Natural killer cell treated with Interleukin-12 subunit alpha and Interleukin-12 subunit beta and Interleukin-15 and Interleukin-18, amount 100 ng/mL, for 72 hours (primary cell): ENCODE data around the gene LCAT. TPM values are rescaled to one million over a fixed set of nuclear protein-coding genes. Genes with fewer than 3 reads are reported as not detected.

Experiments used
- ATAC-seq, 2 donors: fragments of 150-1000 bp; cut with Tn5 transposase in 1 of 2; sonication (Bioruptor Pico), chemical (Tn5 transposase) in 1 of 2; 2 replicates each; pipeline ENCODE4 v1.10.0; 2021
- DNase-seq: peaks from one replicate; pipeline ENCODE4 v3.0.0; 2022; ENCODE audit warnings: low spot score
- H3K27ac Mint-ChIP-seq, 2 donors: 1 replicate in 1 of 2; 2 replicates in 1 of 2; pipeline ENCODE4 v1.8.0; 2022; ENCODE audit warnings: mixed read lengths in 2 of 2, mild to moderate bottlenecking in 1 of 2, moderate library complexity in 1 of 2
- H3K27me3 Mint-ChIP-seq, 2 donors: 1 replicate in 1 of 2; 2 replicates in 1 of 2; pipeline ENCODE4 v1.8.0; 2022; ENCODE audit warnings: mixed read lengths in 2 of 2
- H3K36me3 Mint-ChIP-seq: one replicate; pipeline ENCODE4 v1.8.0; 2022; ENCODE audit warnings: mixed read lengths
- H3K4me1 Mint-ChIP-seq, 2 donors: 1 replicate in 1 of 2; 2 replicates in 1 of 2; pipeline ENCODE4 v1.8.0; 2022; ENCODE audit warnings: low read depth in 2 of 2, mixed read lengths in 2 of 2, mild to moderate bottlenecking in 1 of 2
- H3K4me3 Mint-ChIP-seq: one replicate; pipeline ENCODE4 v1.8.0; 2022; ENCODE audit warnings: mixed read lengths
- H3K9me3 Mint-ChIP-seq: 2 replicates; pipeline ENCODE4 v1.8.0; 2022; ENCODE audit warnings: mixed read lengths
- total RNA-seq, 2 donors: library from RNA; stranded (reverse); gene quantifications; one replicate each; pipeline ENCODE4 v1.2.3, GENCODE V29; 2022

LCAT gene
- total RNA-seq, 2 donors from 2014 or later = 11.4 to 44.7 TPM

DNA sequence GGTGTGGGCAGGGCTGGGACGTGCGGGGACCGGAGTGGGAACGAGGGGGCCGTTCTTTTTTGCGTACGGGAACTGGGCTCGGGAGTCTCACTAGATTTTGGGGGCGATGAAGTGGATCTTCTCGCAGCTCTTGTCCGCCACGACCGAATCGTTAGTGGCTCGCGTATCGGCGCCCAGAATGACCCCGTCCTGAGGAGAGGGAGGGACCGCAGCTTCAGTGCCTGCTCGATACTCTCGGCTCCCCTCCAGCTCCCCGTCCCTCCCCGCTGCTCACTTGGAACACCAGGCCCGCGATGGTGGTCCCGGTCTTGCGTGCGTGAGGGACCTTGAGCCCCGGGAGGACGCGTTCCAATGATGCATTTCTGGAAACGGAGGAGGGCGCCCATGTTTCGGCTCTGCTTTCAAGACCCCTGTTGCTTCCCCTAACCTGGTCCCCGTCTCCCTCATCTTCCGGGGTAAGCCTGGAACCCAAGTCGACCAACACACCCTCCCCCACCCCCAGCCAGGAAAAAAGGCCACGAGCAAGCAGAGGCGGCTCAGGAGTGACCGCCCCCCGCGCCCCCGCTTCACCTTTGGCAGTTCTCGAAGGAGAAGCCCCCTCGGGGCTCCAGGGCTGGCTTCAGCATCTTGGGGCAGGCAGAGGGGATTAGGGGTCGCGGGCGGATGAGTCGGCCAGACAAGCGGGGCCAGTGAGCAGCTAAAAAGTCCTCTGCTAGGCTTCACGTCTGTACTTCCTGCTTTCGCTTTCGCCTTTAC lies 7.6 kb downstream of the LCAT start, which contains the start of gene PSMB10:
PSMB10 (minus strand) TSS at position 727 of the 756 bp plus-strand sequence; CDS start at position 626, 101 bp downstream.
- Mint-ChIP-seq H3K27me3 (no peaks in the 10 kb centered on the region), H3K36me3 (peaks cover 16% of the 10 kb centered on the region), H3K27ac (peak within 1 kb of the TSS; percentile 92 to 96), H3K4me3 (peak within 1 kb of the TSS; percentile 92), H3K9me3 (no peaks in the 10 kb centered on the region), H3K4me1 (peaks cover 30 to 32% of the 10 kb centered on the region in 2 donors)
- no peak for DNase-seq
- peak; percentile 29 to 76 for ATAC-seq

DNA sequence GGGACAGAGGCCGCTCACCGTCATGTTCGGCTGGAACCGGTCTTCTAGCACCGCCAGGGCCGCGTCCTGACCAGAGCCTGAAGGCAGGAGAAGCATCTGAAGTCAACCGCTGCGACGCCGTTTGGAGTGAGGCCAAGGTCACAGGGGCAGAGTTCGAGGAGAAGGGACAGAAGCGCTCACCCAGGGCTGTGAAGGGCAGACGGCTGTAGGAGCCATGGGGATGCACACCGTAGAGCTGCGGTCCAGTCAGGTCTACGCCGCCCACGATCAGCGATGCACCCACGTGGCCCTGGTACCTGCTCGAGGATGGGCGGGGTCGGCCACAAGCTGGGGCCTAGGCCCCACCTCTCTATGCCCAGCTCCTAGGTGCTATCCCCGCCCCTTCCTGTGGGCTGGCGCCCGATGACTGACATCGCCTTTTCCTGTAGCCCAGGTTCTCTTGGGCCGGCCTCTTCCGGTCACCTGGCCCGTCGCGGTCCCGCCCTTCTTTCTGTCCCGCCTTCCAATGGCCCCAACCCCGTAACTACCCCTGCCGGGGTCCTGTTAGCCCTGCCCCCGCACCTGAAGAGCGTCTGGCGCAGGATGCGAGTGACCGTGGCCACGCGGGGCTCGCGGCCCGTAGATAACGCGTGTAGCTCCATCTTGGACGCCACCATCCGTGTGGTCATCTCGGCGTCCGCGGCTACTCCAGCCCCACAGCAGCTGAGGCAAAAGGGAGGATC lies 8.4 kb downstream of the LCAT start:
- Mint-ChIP-seq H3K27me3 (no peaks in the 10 kb centered on the region), H3K4me3 (peak overlapping the region; percentile 92), H3K9me3 (no peaks in the 10 kb centered on the region), H3K27ac (peak overlapping the region; percentile 92 to 96), H3K4me1 (peaks cover 31 to 33% of the 10 kb centered on the region in 2 donors), H3K36me3 (peaks cover 16% of the 10 kb centered on the region)
- ATAC-seq (peak; percentile 96), DNase-seq (peak; percentile 94)

DNA sequence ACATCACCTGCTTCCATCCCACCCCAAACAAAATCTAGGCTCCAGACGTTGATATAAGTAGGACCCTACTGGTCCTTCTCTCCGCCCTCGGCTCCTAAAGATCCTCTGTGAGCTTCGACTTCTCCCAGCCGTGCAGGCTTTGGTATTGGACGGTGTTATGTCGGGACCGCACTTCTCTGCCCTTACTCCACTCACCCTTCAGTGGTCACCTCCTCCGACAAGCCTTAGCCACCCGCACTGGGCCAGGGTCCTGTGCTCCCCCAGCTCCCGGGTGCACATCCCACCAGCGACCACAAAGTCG lies 8.9 kb downstream of the LCAT start:
- peaks cover 16% of the 10 kb centered on the region for H3K36me3 Mint-ChIP-seq
- peak overlapping the region; percentile 92 for H3K4me3 Mint-ChIP-seq
- peak overlapping the region; percentile 92 to 96 for H3K27ac Mint-ChIP-seq
- no peak for ATAC-seq
- H3K27me3 Mint-ChIP-seq = no peaks in the 10 kb centered on the region
- H3K9me3 Mint-ChIP-seq = no peaks in the 10 kb centered on the region
- peaks cover 29 to 30% of the 10 kb centered on the region in 2 donors for H3K4me1 Mint-ChIP-seq
- DNase-seq = no peak

DNA sequence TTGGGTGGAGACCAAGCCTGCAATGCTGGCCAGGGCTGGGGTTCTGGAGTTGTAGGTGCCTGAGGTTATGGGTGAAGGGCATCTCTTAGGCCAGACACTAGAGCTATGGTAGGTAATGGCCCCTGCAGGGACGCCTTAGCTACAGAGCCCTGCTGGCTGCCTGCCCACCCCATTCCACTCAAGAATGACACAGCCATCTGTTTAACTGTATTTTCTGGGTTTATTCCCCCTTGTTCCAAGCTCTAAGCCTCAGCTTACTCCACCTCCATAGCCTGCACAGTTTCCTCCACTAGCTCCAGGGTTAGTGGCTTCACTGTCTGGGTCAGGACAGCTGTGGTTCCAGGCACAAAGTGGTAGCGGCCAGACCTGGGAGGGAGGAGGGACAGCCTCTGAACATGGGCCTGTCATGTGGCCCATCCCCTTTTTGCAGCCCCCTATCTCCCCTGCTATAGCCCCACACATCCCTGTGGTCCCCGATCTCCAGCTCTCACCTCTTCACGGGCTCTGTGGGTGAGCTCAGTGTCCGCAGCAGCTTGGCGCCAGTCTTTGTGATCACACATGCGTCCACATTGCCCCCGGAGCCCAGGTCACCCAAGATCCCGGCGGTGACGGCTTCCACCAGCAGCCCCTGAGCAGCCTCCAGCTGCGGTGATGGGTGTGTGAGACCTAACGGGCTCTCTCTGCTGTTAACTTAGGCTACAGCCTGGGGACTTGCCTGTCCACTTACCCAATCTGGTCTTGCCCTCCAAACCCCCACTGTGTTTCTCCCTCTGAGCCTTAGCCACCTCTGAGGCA lies 9.4 kb downstream of the LCAT start:
- no peak for DNase-seq
- peaks cover 16% of the 10 kb centered on the region for H3K36me3 Mint-ChIP-seq
- no peak for ATAC-seq

DNA sequence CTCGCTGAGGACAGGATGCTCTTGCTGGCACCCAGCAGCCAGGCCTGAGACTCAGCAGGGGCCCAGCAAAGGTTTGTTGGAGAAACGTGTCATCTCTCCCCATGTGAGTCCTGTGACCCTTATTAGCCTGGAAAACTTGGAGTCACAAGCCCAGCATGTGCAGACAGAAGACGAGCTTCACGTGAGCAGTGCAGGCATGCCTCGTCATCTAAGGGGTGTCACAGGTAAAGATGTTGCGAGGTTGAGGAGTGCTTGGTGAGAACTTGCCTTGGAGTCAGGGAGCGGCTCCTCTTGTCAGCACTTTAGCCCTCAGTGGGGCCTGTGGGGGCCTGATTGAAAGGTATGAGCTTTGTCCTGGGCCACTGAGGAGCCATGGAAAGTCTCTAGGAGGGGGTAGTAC lies 10.1 kb downstream of the LCAT start:
- ATAC-seq (no peak), DNase-seq (no peak)
- H3K4me3 Mint-ChIP-seq = peak overlapping the region; percentile 92
- peak overlapping the region; percentile 43 to 92 for H3K27ac Mint-ChIP-seq
- H3K36me3 Mint-ChIP-seq = peaks cover 16% of the 10 kb centered on the region
- H3K27me3 Mint-ChIP-seq = no peaks in the 10 kb centered on the region
- peaks cover 25% of the 10 kb centered on the region in 2 donors for H3K4me1 Mint-ChIP-seq
- no peaks in the 10 kb centered on the region for H3K9me3 Mint-ChIP-seq

More for the DNA sequence above, 9.4 kb downstream of the LCAT start:
- Mint-ChIP-seq H3K9me3 (no peaks in the 10 kb centered on the region), H3K27me3 (no peaks in the 10 kb centered on the region), H3K4me1 (peaks cover 25% of the 10 kb centered on the region in 2 donors), H3K4me3 (peak overlapping the region; percentile 92), H3K27ac (peak overlapping the region; percentile 92 to 96)

DNA sequence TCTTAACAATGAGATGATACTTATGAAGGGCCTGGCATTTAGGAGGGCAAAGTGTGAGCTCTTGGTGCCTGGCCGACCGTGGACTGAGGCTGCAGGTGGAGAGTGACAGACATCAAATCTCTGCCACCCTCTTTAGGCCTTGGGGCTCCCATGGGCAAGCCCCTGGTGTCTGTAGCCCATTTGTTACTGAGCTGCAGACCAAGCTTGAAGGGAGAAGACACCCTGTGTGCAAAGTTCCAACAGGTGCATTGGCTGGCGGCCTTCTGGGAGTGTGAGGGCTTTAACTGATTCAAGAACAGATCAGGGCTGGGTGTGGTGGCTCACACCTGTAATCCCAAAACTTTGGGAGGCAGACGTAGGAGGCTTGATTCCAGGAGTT lies 11.5 kb downstream of the LCAT start:
- no peak for DNase-seq
- no peak overlapping the region for H3K4me3 Mint-ChIP-seq
- H3K9me3 Mint-ChIP-seq = no peaks in the 10 kb centered on the region
- H3K27me3 Mint-ChIP-seq = no peaks in the 10 kb centered on the region
- H3K36me3 Mint-ChIP-seq = peaks cover 16% of the 10 kb centered on the region
- no peak overlapping the region for H3K27ac Mint-ChIP-seq
- H3K4me1 Mint-ChIP-seq = peaks cover 24 to 28% of the 10 kb centered on the region in 2 donors
- ATAC-seq = no peak

DNA sequence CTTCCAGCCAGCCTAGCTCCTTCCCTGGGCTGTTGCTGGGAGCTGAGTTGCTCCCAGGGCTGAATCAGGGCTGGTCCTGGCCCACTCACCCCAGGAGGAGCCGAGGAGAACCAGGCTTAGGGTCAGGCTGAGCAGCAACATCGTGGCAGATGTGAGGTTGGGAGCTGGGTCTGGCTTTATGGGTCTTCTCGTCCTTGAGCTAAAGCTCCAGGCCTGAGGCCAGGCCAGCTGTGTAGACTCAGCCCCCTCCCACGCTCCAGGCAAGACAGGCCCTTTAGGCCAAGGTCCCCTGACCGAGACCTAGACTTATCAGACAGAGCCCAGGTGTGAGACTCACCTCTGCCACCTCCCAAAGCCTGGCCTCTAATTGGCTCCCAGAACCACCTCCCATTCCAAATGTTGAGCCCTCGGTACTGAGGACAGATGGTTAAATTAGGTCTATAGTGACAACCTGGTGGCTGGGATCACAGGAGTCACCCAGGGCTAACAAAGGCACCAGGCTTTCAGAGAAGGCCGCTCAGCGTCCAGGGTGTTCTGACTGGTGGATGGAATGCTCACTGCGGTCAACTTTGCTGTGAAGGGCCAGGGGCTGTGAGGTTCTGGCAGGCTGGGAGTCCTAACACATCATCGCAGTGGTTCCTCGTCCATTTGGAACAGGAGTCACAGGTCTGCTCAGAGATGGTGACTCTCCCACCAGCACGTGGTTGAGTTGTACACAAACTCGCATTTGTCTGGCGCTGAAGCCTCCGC lies 12.0 kb downstream of the LCAT start, which contains the start of gene CTRL:
CTRL (minus strand) TSS at position 151 of the 750 bp plus-strand sequence; CDS start at position 141, 10 bp downstream.
- Mint-ChIP-seq H3K36me3 (peaks cover 15% of the 10 kb centered on the region), H3K27me3 (no peaks in the 10 kb centered on the region), H3K27ac (no peak within 1 kb of the TSS)

DNA sequence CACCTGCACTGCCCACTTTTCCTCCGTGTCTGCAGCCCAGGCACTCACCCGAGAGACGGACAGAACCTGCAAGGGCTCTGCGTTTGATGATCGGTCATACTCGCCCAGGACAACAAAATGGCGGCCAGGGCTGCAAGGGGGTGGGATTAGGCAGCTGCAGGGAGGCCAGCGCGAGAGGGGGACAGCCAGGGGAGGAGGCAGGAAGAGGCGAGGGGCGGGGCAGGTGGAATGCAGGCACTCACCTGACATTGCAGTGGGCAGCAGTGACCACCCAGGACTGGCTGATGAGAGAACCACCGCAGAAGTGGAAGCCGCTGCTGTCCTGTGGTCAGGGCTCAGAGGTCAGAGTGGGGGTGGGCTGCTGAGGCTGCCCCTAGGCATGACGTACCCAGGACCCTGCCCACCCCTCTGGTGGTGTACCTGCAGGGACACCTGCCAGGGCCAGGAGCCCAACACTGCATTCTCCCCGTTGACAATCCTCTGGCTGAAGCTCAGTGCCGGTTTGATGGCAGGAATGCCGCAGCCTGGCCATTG lies 13.2 kb downstream of the LCAT start:
- Mint-ChIP-seq H3K4me1 (peaks cover 16 to 19% of the 10 kb centered on the region in 2 donors), H3K27me3 (no peaks in the 10 kb centered on the region), H3K36me3 (peaks cover 9% of the 10 kb centered on the region), H3K9me3 (no peaks in the 10 kb centered on the region), H3K27ac (no peak overlapping the region), H3K4me3 (no peak overlapping the region)
- ATAC-seq (no peak), DNase-seq (no peak)

More for the DNA sequence above, 12.0 kb downstream of the LCAT start, which contains the start of gene CTRL:
- ATAC-seq = no peak
- H3K4me1 Mint-ChIP-seq = peaks cover 19 to 22% of the 10 kb centered on the region in 2 donors
- no peaks in the 10 kb centered on the region for H3K9me3 Mint-ChIP-seq
- no peak within 1 kb of the TSS for H3K4me3 Mint-ChIP-seq
- no peak for DNase-seq

DNA sequence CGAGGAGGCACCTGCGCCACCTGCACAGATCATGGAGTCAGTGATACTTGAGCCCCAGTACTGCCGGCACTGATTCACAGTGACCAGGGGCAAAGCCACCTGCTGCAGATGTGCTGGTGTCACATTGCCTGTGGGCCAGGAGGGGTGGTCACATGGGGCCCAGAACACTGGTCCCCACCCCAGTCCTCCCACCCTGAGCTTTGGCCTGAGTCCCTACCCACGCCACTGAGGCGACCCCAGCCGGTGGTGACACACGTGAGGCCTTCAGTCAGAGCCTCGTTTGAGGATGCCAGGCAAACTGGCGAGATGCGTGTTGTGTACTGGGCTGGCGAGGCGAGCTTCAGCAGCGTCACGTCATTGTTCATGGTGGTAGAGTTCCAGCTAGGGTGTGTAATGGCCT lies 13.7 kb downstream of the LCAT start:
- ATAC-seq = no peak
- no peaks in the 10 kb centered on the region for H3K27me3 Mint-ChIP-seq
- H3K36me3 Mint-ChIP-seq = peaks cover 3% of the 10 kb centered on the region
- no peak overlapping the region for H3K4me3 Mint-ChIP-seq
- peaks cover 10 to 13% of the 10 kb centered on the region in 2 donors for H3K4me1 Mint-ChIP-seq
- no peaks in the 10 kb centered on the region for H3K9me3 Mint-ChIP-seq
- no peak overlapping the region for H3K27ac Mint-ChIP-seq
- no peak for DNase-seq

DNA sequence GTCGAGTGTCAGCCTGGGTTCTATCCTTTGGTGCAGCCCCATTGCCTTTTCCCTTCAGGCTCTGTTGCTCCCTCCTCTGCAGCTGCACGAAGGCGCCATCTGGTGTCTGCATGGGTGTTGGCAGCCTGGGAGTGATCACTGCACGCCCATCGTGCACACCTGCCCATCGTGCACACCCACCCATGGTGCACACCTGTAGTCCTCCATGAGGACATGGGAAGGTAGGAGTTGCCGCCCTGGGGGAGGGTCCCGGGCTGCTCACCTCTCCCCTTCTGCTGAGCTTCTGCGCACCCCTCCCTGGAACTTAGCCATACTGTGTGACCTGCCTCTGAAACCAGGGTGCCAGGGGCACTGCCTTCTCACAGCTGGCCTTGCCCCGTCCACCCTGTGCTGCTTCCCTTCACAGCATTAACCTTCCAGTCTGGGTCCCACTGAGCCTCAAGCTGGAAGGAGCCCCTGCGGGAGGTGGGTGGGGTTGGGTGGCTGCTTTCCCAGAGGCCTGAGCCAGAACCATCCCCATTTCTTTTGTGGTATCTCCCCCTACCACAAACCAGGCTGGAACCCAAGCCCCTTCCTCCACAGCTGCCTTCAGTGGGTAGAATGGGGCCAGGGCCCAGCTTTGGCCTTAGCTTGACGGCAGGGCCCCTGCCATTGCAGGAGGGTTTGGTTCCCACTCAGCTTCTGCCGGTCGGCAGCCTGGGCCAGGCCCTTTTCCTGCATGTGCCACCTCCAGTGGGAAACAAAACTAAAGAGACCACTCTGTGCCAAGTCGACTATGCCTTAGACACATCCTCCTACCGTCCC lies 15.2 kb downstream of the LCAT start:
- Mint-ChIP-seq H3K27ac (no peak overlapping the region), H3K4me3 (no peak overlapping the region), H3K36me3 (no peaks in the 10 kb centered on the region), H3K4me1 (peaks cover 1 to 9% of the 10 kb centered on the region in 2 donors), H3K27me3 (no peaks in the 10 kb centered on the region), H3K9me3 (no peaks in the 10 kb centered on the region)
- peak; percentile 77 for DNase-seq
- ATAC-seq = peak; percentile 71

DNA sequence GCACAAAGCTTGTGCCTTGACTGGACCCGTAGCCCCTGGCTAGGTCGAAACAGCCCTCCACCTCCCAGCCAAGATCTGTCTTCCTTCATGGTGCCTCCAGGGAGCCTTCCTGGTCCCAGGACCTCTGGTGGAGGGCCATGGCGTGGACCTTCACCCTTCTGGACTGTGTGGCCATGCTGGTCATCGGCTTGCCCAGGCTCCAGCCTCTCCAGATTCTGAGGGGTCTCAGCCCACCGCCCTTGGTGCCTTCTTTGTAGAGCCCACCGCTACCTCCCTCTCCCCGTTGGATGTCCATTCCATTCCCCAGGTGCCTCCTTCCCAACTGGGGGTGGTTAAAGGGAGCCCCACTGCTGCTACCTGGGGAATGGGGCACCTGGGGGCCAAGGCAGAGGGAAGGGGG lies 15.8 kb downstream of the LCAT start:
- no peak overlapping the region for H3K4me3 Mint-ChIP-seq
- H3K27ac Mint-ChIP-seq = no peak overlapping the region
- ATAC-seq (no peak), DNase-seq (no peak)
- no peaks in the 10 kb centered on the region for H3K9me3 Mint-ChIP-seq
- no peaks in the 10 kb centered on the region for H3K27me3 Mint-ChIP-seq
- peaks cover 0 to 9% of the 10 kb centered on the region in 2 donors for H3K4me1 Mint-ChIP-seq
- no peaks in the 10 kb centered on the region for H3K36me3 Mint-ChIP-seq

DNA sequence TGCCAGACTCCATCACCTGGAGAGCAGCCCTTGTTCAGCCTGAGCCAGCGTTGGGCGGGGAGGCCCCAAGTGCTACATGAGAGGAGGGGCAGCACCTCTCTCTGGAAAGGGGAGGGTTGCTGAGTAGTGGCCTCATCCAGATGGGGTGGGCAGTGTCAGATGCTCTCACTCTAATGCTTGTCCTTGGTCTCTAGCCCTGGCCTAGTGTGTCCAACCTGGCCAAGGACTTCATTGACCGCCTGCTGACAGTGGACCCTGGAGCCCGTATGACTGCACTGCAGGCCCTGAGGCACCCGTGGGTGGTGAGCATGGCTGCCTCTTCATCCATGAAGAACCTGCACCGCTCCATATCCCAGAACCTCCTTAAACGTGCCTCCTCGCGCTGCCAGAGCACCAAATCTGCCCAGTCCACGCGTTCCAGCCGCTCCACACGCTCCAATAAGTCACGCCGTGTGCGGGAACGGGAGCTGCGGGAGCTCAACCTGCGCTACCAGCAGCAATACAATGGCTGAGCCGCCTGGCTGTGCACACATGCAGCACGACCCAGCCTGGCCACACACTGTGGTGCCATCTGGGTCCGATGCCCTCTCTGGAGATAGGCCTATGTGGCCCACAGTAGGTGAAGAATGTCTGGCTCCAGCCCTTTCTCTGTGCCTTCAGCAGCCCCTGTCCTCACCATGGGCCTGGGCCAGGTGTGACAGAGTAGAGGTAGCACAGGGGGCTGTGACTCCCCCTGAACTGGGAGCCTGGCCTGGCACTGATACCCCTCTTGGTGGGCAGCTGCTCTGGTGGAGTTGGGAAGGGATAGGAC lies 16.6 kb downstream of the LCAT start:
- Mint-ChIP-seq H3K27ac (no peak overlapping the region), H3K27me3 (no peaks in the 10 kb centered on the region), H3K9me3 (no peaks in the 10 kb centered on the region), H3K36me3 (no peaks in the 10 kb centered on the region), H3K4me3 (no peak overlapping the region), H3K4me1 (peaks cover 0 to 10% of the 10 kb centered on the region in 2 donors)
- DNase-seq = no peak
- no peak for ATAC-seq
